KOPT-K1 (cell line): Measurements from ENCODE around the gene FBN2.
"Not testable (repeated sequence)": the region's sequence is repeated elsewhere in the genome, so short reads cannot be mapped to it uniquely, and the experiment has no call there.

ENCODE experiments used
- H3K27ac ChIP-seq: fragments of 200-600 bp; sonication (generic); 2 replicates; pipeline ENCODE4 v1.5.1; 2016; ENCODE audit warnings: antibody characterized with exemption, mild to moderate bottlenecking, low read depth, low read length; ENCODE audit not compliant: poor library complexity, severe bottlenecking
- H3K36me3 ChIP-seq: fragments of 200-600 bp; sonication (generic); 2 replicates; pipeline ENCODE4 v1.5.1; 2017; ENCODE audit warnings: antibody characterized with exemption, mild to moderate bottlenecking, low read length, moderate library complexity; ENCODE audit not compliant: insufficient read depth
- H3K9me3 ChIP-seq: fragments of 200-600 bp; sonication (generic); 2 replicates; pipeline ENCODE4 v1.5.1; 2017; ENCODE audit warnings: antibody characterized with exemption, low read length, mild to moderate bottlenecking; ENCODE audit not compliant: insufficient read depth, poor library complexity, severe bottlenecking

FBN2 gene

DNA sequence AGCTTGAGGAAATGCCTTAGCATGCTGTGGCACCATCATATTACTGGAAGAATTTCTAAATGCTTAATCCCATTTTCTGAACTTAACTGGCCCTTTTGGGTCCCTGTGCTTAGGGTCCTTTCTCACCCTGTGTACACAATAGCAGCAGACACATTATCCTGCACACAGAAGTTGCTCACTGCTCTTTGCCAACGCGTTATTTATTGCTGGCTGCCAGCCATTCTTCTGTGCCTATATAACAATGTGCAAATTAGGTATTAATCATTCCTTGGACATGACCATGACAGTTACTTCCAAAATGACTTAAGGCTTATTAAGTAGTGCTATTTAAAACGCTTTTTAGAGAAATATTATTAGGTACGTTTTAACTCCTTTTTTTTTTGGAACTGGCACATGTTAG, 134.7 kb downstream of the FBN2 start:
- H3K9me3 ChIP-seq: no peaks in the 10 kb centered on the region
- no peaks in the 10 kb centered on the region for H3K36me3 ChIP-seq
- no peak overlapping the region for H3K27ac ChIP-seq

GRCh38 chr5:128402506-128402905, 135.5 kb downstream of the FBN2 start:
- no peaks in the 10 kb centered on the region for H3K36me3 ChIP-seq
- no peaks in the 10 kb centered on the region for H3K9me3 ChIP-seq
- no peak overlapping the region for H3K27ac ChIP-seq

DNA sequence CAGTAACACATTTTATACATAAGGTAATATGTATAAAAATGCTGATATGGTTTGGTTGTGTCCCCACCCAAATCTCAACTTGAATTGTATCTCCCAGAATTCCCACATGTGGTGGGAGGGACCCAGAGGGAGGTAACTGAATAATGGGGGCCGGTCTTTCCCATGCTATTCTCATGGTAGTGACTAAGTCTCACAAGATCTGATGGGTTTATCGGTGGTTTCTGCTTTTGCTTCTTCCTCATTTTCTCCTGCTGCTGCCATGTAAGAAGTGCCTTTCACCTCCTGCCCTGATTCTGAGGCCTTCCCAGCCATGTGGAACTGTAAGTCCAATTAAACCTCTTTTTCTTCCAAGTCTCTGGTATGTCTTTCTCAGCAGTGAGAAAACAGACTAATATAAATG, 137.3 kb downstream of the FBN2 start:
- not testable (repeated sequence) for H3K9me3 ChIP-seq, H3K36me3 ChIP-seq, H3K27ac ChIP-seq

DNA sequence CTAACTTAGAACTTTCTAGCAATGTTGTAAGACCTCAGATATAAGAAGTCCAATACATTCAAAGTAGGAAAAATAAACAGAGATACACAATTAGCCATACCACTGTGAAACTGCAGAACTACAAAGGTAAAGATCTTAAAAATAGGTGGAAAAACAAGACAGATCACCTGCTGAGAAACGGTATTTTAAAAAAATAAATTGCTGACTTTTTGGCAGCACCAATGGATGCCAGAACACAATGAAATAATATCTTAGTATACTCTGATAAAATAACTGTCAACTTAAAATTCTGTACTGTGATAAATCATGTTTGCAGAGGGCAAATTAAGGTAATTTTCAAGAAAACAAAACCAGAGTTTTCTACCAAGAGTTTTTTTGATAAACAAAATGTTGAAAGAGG, 138.9 kb downstream of the FBN2 start:
- no peaks in the 10 kb centered on the region for H3K36me3 ChIP-seq
- H3K27ac ChIP-seq: no peak overlapping the region
- no peaks in the 10 kb centered on the region for H3K9me3 ChIP-seq

- H3K36me3 ChIP-seq: no peaks in the 10 kb centered on the region
- H3K9me3 ChIP-seq: no peaks in the 10 kb centered on the region
- no peak overlapping the region for H3K27ac ChIP-seq
Observed at GRCh38 chr5:128397876-128398275, 140.2 kb downstream of the FBN2 start.

GRCh38 chr5:128395073-128395472, 143.0 kb downstream of the FBN2 start:
- no peak overlapping the region for H3K27ac ChIP-seq
- no peaks in the 10 kb centered on the region for H3K36me3 ChIP-seq
- H3K9me3 ChIP-seq: no peaks in the 10 kb centered on the region

GRCh38 chr5:128384068-128384467, 154.0 kb downstream of the FBN2 start:
- Histone ChIP-seq H3K27ac (no peak overlapping the region), H3K36me3 (no peaks in the 10 kb centered on the region), H3K9me3 (no peaks in the 10 kb centered on the region)

GRCh38 chr5:128380337-128380736, 157.7 kb downstream of the FBN2 start:
- H3K36me3 ChIP-seq: no peaks in the 10 kb centered on the region

DNA sequence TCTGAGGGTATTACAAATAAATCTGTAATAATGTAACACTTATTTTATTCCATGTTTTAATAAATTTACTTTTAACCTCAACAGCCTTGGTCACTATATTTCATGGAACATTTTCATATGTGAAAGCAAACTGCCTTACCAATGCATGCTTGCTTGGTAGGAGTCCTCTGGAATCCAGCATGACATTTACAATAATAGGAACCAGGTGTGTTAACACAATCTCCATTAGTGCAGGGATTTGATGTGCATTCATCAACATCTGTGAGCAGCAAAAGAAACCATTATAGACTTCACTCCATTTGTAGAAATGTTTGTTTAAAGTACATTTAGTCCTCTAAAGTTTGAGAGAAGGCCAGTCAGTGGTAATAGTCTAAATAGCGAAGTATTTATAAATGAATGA, 159.4 kb downstream of the FBN2 start:
- H3K27ac ChIP-seq: no peak overlapping the region
- H3K9me3 ChIP-seq: no peaks in the 10 kb centered on the region
- H3K36me3 ChIP-seq: no peaks in the 10 kb centered on the region

More at GRCh38 chr5:128380337-128380736, 157.7 kb downstream of the FBN2 start:
- Histone ChIP-seq H3K27ac (no peak overlapping the region), H3K9me3 (no peaks in the 10 kb centered on the region)

GRCh38 chr5:128378196-128378595, 159.8 kb downstream of the FBN2 start:
- no peaks in the 10 kb centered on the region for H3K36me3 ChIP-seq
- H3K9me3 ChIP-seq: no peaks in the 10 kb centered on the region
- H3K27ac ChIP-seq: no peak overlapping the region

- H3K9me3 ChIP-seq: no peaks in the 10 kb centered on the region
- H3K36me3 ChIP-seq: no peaks in the 10 kb centered on the region
- no peak overlapping the region for H3K27ac ChIP-seq
Observed at GRCh38 chr5:128376577-128376976, 161.5 kb downstream of the FBN2 start.

GRCh38 chr5:128366147-128366546, 171.9 kb downstream of the FBN2 start:
- no peaks in the 10 kb centered on the region for H3K9me3 ChIP-seq
- H3K27ac ChIP-seq: no peak overlapping the region
- H3K36me3 ChIP-seq: no peaks in the 10 kb centered on the region

- Histone ChIP-seq H3K9me3 (no peaks in the 10 kb centered on the region), H3K27ac (no peak overlapping the region), H3K36me3 (no peaks in the 10 kb centered on the region)
Observed at GRCh38 chr5:128362370-128362769, 175.7 kb downstream of the FBN2 start.

- Histone ChIP-seq H3K36me3 (no peaks in the 10 kb centered on the region), H3K9me3 (no peaks in the 10 kb centered on the region), H3K27ac (no peak overlapping the region)
Observed at GRCh38 chr5:128358826-128359225, 179.2 kb downstream of the FBN2 start.

GRCh38 chr5:128357226-128357625, 180.8 kb downstream of the FBN2 start:
- Histone ChIP-seq H3K36me3 (no peaks in the 10 kb centered on the region), H3K9me3 (no peaks in the 10 kb centered on the region), H3K27ac (no peak overlapping the region)

DNA sequence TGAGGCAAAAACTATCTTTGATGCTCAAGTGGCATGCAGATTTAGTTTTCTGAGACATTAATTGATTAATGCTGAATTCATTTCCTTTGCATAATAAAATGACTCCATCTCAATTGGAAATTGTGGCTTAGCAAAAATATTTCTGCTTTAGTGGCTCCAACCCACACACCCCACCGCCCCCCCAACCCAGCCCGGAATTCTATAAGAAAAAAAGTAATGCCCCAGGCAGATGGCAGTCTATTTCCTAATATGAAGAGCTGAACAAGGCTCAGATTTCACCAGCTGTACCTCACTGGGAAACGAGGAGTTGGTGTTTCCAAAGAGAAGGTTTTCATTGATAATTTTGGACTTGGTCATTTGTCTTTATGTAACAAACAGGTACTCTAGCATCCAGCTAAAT, 182.1 kb downstream of the FBN2 start:
- Histone ChIP-seq H3K9me3 (no peaks in the 10 kb centered on the region), H3K27ac (no peak overlapping the region)

More for the DNA sequence above, 182.1 kb downstream of the FBN2 start:
- H3K36me3 ChIP-seq: no peaks in the 10 kb centered on the region
